Kidney tubule cell (primary cell): ENCODE measurements around the gene KLHL11.

ENCODE experiments used
- DNase-seq: peaks from one replicate; pipeline ENCODE4 v3.0.0-alpha.2; 2018; ENCODE audit warnings: low spot score

KLHL11 gene, protein sequence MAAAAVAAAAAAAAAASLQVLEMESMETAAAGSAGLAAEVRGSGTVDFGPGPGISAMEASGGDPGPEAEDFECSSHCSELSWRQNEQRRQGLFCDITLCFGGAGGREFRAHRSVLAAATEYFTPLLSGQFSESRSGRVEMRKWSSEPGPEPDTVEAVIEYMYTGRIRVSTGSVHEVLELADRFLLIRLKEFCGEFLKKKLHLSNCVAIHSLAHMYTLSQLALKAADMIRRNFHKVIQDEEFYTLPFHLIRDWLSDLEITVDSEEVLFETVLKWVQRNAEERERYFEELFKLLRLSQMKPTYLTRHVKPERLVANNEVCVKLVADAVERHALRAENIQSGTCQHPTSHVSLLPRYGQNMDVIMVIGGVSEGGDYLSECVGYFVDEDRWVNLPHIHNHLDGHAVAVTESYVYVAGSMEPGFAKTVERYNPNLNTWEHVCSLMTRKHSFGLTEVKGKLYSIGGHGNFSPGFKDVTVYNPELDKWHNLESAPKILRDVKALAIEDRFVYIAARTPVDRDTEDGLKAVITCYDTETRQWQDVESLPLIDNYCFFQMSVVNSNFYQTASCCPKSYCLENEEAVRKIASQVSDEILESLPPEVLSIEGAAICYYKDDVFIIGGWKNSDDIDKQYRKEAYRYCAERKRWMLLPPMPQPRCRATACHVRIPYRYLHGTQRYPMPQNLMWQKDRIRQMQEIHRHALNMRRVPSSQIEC

DNA sequence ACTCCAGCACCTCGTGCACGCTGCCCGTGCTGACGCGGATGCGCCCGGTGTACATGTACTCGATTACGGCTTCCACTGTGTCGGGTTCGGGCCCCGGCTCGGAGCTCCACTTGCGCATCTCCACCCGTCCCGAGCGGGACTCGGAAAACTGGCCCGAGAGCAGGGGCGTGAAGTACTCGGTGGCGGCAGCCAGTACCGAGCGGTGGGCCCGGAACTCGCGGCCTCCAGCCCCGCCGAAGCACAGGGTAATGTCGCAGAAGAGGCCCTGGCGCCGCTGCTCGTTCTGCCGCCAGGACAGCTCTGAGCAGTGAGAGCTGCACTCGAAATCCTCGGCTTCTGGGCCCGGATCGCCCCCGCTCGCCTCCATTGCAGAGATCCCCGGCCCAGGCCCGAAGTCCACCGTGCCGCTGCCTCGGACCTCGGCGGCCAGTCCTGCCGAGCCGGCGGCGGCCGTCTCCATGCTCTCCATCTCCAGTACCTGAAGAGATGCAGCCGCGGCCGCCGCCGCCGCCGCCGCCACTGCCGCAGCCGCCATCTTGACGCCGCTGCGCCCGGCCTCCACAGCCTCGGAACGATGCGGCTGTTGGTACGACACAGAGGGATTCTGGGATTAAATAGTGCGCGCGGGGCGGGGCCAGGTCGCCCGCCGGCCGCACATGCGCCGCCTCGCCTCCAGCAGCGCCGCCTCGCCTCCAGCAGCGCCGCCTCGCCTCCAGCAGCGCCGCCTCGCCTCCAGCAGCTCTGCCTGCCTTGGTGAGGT, at the start of gene KLHL11:
Gene KLHL11, minus strand, starts transcription at position 588 of the 760 bp plus-strand sequence. Its CDS starts 53 bp downstream, at position 535.
- peak; percentile 92 for DNase-seq

- no peak for DNase-seq
Measured at GRCh38 chr17:41915020-41915419, 49.8 kb upstream of the KLHL11 start.

DNA sequence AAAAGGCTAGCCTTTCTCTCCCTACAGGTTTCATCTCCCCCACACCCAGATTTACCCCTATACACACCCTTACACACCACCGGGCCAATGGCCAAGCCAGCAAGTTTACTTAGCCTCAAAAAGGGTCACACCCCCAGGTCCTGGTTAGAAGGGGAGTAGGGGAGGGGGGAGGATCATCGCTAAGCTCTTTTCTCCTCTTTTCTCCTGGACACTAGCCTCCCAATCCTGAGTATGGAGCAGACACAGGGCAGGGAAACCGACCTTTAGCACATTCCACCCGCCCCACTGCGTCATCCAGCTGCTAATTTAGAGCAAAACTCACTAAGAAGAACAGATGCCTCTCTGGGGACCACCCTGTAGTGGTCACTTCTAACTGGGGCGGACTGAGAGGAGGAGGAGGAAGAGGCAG, 49.1 kb upstream of the KLHL11 start:
- DNase-seq, result no peak

GRCh38 chr17:41913798-41914197, 48.6 kb upstream of the KLHL11 start:
- no peak for DNase-seq

DNA sequence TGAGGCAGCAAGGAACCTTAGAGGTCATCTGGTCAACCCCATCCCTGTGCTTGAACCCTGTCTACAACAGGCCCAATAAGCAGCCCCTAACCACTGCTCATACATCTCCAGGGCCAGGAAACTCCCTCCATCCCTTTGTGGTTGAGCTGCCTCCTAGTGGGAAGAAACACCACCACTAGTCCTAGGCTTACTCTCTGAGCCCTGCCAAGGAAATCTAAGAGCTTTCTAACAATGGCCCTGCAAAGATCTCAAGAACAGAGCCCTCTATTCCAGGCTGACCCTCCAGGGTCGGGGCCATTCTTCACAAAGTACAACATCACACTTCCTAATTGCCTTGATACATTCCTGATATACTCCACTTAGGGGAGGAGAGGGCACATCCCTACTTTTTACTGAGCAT, 47.7 kb upstream of the KLHL11 start:
- DNase-seq, result no peak

DNA sequence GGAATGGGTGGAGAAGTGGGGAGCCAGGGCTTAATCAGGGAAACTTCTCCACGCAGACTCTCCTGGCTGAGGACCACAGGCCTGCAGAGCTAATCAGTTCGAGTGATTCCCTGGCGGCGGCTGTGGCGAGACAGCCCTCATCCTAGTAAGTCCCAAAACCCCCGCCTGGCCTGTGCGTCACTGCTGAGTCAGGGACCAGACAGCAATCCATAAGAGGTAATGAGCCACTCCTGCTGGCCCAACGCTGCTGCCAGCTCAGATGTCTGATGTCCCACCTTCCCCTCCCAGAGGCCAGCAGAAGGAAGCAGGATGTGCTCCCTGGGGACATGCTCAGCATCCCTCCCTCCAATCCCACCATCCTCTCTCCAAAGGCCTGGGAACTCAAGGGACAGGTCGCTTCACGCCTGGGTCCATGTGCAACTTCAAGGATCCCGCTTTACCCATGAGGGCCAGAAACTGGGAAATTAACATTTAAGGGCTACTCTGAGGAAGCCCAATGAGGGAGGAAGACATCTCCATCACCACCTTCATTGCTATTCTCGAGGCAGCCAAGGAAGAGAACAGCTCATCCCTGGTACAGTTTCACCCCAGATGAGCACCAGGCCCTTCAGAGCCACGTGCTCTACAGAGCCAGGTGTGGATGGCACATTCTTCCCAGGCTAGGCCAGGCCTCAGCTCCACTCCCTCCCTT, 45.6 kb upstream of the KLHL11 start:
- DNase-seq, result peak; percentile 99

DNA sequence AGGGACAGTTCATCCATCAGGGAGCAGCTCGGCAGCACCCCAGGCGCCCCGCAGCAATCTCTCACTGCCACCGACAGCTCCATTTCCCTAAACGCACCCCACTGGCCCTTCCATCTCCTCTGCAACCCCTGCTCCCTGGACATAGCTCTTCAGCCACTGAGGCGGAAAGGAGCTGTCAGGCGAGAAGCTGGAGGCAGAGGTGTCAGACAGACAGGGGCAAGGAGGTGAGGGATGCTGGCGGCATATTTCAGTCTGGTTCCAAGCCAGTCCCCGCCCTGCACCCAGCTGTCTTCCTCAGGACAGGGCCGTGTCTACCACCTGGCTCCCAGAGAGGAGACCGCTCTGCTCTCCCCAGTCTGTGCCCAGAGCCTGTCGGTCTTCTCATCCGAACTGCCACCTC, 43.9 kb upstream of the KLHL11 start:
- DNase-seq, result peak; percentile 70

DNA sequence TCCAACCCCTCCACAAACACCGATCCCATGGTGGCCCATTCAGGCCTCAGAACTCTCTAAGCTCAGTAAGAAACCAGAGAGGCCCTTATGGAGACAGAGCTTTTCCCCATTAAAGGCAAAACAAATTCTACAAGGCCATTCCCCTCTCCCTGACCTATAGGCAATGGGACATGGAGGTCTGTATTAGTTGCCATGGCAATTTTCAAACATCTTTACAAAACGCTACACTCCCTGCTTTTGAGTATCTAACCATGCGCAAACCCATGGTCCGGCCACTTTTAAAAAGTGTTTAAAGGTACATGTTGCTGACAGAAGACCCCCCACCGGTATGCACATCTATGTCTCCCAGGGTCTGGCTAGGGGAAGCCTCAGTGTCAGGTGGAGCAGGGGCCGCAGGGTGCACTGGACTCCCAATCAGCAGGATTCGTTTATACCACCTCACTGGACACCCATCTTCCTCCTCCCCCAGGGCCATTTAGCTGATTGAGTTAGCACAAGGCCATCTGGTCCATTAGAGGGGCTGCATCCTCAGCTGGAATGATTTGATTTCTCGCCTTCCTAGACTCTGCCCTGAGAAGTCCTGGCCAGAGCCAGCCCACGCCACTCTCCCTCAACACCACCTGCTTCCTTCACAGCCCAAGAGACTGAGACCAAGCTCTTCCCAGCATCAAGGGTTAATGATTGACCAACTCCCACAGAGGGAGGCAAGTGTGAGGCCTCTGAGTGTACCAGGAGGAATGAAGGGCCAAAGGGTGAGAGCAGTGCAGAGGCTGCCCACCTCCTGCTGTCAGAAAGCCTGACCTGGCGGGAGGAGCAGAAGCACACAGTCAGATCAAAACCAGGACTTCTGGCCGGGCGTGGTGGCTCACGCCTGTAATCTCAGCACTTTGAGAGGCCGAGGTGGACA, 42.7 kb upstream of the KLHL11 start:
- DNase-seq, result peak; percentile 99

- peak; percentile 64 for DNase-seq
Measured at GRCh38 chr17:41907185-41907556, 41.9 kb upstream of the KLHL11 start.

GRCh38 chr17:41906465-41907184, 41.4 kb upstream of the KLHL11 start:
- DNase-seq, result no peak

DNA sequence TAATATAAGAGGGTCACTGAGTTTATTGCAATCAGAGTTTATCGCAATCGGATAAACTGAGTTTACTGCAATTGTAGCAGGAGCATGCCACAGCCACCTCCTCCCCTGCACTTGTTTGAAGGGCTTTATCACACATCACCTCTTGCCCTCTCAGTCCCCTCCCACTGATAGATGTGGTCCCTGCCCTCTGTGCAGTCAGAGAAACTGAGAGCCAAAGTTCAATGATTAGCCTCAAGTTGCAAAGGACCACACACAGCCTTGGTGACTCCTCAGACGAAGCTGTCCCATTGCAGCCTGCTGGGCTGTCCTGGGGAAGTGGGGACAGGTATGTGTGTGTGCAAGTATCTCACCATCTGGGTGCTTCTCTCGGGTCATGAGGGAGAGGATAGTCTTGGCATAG, 39.9 kb upstream of the KLHL11 start:
- no peak for DNase-seq

GRCh38 chr17:41904242-41904841, 39.1 kb upstream of the KLHL11 start:
- no peak for DNase-seq

DNA sequence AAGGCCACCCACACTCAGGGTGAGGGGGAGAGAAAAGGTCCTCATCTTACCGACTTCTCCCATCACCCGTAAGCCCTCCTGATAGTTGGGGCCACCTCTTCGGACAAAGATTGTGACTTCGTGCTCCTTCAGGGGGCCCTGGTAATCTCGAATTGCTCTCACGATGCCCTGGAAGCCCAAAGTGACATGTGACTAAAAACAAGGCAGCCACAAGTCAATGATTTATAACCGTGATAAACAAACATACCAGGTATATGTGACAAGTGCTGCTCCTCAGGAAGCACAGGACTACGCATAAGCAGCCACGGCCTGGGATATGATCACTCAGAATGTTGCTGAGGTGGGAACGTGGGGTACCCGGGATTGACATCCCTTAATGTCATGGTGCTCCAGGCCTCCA, 36.4 kb upstream of the KLHL11 start:
- DNase-seq, result no peak

DNA sequence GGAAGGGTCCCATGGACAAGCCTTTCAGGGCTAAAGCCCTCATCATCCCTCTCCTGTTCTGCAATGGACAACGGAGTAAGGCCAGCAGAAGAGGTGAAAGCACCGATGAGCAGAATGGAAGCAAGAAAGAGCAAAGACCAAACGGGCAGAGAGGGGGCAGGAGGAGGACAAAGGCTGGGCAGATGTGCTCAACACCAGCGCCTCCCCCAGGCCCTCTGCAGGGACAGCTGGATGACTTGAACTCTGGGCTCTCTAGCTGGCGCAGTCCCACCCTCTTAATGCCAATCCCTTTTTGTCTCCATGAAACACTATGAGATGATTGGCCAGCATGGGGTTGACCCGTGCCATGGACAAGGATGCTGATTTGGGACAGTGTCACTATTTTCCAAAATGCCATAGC, 31.5 kb upstream of the KLHL11 start:
- DNase-seq, result no peak

DNA sequence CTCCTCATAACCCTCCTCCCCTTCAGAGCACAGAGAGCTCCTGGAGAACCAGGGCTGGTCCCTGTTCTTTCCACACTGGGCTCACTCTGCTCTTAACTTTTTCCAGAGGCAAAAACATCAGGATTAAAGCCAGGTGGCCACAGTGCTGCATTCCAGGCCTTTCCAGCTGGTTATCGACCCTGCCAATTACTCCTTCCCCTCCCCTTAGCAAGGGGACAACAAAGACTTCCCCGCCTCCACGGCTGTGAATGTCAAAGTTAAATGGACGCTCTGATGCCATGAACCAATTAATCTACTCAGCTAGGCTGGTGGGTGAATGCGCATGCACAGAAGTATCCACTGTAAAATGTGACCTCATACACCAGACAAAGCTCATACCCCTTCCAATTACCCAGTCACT, 30.4 kb upstream of the KLHL11 start:
- DNase-seq, result no peak

DNA sequence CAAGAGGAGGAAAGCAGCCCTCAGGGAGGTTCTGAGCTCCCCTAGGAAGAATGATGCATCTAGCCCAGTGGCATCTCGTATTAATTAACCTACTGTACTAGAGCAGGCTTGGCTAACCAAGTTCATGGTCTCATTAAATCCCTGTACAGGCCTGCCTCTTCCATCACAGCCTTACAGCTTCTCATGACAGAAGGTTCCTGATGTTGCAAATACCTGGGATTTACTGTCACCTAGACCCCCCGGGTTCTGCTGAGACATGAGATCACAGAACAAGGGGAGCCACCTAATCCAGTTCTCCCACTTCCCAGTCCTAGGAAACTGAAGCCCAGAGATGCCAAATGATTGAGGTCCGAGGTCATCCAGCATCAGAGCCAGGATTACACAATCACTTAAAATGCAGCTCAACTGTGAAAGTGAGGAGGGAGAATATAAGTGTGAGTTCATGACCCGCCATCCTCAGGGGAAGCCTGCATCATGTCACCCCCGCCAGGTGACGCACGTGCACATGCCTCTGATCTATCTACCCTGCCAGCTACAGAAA, 29.6 kb upstream of the KLHL11 start:
- peak; percentile 97 for DNase-seq

GRCh38 chr17:41893384-41893783, 28.2 kb upstream of the KLHL11 start:
- no peak for DNase-seq

- no peak for DNase-seq
Measured at GRCh38 chr17:41892021-41892376, 26.8 kb upstream of the KLHL11 start.

DNA sequence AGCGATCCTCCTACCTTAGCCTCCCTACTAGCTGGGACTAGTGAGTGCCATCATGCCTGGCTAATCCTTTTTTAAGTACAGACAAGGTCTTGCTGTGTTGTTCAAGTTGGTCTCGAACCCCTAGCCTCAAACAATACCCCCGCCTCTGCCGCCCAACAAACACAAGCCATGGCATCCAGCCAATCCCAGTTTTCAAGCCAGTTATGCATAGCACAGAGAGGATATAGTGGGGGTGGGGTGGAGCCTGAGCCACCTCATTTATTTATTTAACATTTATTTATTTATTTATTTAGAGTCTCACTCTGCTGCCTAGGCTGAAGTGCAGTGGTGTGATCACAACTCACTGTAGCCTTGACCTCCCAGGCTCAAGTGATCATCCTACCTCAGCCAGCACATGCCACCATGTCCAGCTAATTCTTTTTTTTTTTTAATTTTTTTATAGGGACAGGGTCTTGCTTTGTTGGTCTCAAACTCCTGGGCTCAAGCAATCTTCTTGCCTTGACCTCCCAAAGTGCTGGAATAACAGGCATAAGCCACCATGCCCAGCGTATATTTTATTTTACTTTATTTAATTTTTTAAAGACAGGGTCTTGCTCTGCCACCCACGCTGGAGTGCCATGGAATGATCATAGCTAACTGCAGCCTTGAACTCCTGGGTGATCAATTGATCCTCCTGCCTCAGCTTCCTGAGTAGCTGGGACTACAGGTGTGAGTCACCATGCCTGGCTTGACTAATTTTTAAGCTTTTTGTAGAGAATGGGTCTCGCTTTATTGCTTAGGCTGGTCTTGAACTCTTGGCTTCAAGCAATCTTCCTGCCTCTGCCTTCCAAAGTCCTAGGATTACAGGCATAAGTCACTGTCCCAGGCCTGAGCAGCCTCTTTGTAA, 26.2 kb upstream of the KLHL11 start:
- DNase-seq, result peak; percentile 55
